HG02571 (cell line): ENCODE results near the gene SLC52A1.

Experiments
- ATAC-seq: cut with Tn5 transposase; IDR thresholded peaks from one replicate; pipeline ENCODE4 v1.9.1; 2021; ENCODE audit warnings: mild to moderate bottlenecking, moderate library complexity; ENCODE audit not compliant: unreplicated experiment

Gene SLC52A1

GRCh38 chr17:4994081-4994595 is 41.1 kb downstream of the SLC52A1 start:
- ATAC-seq: no peak

- no peak for ATAC-seq
These were observed 47.3 kb downstream of the SLC52A1 start for GRCh38 chr17:4987767-4988567.

- peak; percentile 68 for ATAC-seq
These were observed 48.1 kb downstream of the SLC52A1 start, which contains the start of gene CAMTA2 for GRCh38 chr17:4986951-4987766. TSS of gene CAMTA2 (minus strand) at chr17:4987675. CDS start at chr17:4986222, 1,453 bp downstream.

- no peak for ATAC-seq
These were observed 48.8 kb downstream of the SLC52A1 start for GRCh38 chr17:4986403-4986802.
